Neural cell (in vitro differentiated cells): Measurements from ENCODE around the gene TOP3A.

ENCODE experiments used
- MXI1 ChIP-seq: fragments of 450-650 bp; conservative IDR thresholded peaks from 2 replicates; pipeline ENCODE4 v1.6.1; 2014; ENCODE audit warnings: antibody characterized with exemption, mild to moderate bottlenecking; ENCODE audit not compliant: poor library complexity, severe bottlenecking
- RAD21 ChIP-seq: fragments of 450-650 bp; conservative IDR thresholded peaks from 2 replicates; pipeline ENCODE4 v1.6.1; 2014; ENCODE audit warnings: antibody characterized with exemption, mild to moderate bottlenecking, moderate library complexity
- TAF1 ChIP-seq: IDR thresholded peaks from 2 replicates; pipeline ENCODE4 v1.6.1; 2012; ENCODE audit warnings: low read depth
- TF ChIP-seq, protein P1 (sequence below): fragments of 450-650 bp; IDR thresholded peaks from 2 replicates; pipeline ENCODE4 v1.5.1; 2014; ENCODE audit warnings: antibody characterized with exemption, mild to moderate bottlenecking, moderate library complexity; ENCODE audit not compliant: poor library complexity, severe bottlenecking
- TF ChIP-seq, protein P2 (sequence below): IDR thresholded peaks from 2 replicates; pipeline ENCODE4 v1.6.1; 2012; ENCODE audit warnings: borderline replicate concordance

DNA sequence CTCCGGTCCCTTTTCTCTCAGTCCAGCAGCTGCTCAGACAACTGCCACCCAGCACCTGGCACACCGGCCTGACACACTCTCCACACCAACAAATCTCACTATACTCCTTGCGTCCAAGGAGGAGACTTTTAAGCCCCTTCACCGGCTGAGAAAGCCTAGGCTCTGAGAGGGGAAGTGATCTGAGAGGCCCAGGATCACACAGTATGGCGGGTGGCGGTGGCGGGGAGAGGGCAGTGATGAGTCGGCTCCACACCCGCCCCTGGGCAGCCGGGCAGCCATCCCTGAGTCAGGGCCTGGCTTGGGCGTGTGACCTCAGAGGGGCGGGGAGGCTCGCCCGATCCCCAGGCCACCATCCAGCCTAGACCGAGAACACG is 56.8 kb downstream of the TOP3A start:
- TF ChIP-seq, protein P1, sequence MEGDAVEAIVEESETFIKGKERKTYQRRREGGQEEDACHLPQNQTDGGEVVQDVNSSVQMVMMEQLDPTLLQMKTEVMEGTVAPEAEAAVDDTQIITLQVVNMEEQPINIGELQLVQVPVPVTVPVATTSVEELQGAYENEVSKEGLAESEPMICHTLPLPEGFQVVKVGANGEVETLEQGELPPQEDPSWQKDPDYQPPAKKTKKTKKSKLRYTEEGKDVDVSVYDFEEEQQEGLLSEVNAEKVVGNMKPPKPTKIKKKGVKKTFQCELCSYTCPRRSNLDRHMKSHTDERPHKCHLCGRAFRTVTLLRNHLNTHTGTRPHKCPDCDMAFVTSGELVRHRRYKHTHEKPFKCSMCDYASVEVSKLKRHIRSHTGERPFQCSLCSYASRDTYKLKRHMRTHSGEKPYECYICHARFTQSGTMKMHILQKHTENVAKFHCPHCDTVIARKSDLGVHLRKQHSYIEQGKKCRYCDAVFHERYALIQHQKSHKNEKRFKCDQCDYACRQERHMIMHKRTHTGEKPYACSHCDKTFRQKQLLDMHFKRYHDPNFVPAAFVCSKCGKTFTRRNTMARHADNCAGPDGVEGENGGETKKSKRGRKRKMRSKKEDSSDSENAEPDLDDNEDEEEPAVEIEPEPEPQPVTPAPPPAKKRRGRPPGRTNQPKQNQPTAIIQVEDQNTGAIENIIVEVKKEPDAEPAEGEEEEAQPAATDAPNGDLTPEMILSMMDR: no peak
- TF ChIP-seq RAD21: no peak
- TF ChIP-seq TAF1: no peak
- TF ChIP-seq MXI1: no peak
- TF ChIP-seq, protein P2, sequence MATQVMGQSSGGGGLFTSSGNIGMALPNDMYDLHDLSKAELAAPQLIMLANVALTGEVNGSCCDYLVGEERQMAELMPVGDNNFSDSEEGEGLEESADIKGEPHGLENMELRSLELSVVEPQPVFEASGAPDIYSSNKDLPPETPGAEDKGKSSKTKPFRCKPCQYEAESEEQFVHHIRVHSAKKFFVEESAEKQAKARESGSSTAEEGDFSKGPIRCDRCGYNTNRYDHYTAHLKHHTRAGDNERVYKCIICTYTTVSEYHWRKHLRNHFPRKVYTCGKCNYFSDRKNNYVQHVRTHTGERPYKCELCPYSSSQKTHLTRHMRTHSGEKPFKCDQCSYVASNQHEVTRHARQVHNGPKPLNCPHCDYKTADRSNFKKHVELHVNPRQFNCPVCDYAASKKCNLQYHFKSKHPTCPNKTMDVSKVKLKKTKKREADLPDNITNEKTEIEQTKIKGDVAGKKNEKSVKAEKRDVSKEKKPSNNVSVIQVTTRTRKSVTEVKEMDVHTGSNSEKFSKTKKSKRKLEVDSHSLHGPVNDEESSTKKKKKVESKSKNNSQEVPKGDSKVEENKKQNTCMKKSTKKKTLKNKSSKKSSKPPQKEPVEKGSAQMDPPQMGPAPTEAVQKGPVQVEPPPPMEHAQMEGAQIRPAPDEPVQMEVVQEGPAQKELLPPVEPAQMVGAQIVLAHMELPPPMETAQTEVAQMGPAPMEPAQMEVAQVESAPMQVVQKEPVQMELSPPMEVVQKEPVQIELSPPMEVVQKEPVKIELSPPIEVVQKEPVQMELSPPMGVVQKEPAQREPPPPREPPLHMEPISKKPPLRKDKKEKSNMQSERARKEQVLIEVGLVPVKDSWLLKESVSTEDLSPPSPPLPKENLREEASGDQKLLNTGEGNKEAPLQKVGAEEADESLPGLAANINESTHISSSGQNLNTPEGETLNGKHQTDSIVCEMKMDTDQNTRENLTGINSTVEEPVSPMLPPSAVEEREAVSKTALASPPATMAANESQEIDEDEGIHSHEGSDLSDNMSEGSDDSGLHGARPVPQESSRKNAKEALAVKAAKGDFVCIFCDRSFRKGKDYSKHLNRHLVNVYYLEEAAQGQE: no peak
